ENCODE results near the gene WDR72. TPM values are rescaled to one million over a fixed set of nuclear protein-coding genes. Genes with fewer than 3 reads are reported as not detected.

Gene WDR72
- total and polyA plus RNA-seq, 2 of the 8 experiments (the other 6 are each of a cell fraction or from before 2014, with no cell fraction given): 1.2 to 1.9 TPM

- TF ChIP-seq TBP (IDR thresholded peaks at IDR 0.05; ENCODE audit: low read depth, low read length) (no peak), SP2 (IDR thresholded peaks at IDR 0.05; ENCODE audit: low read length) (no peak), E2F6 (IDR thresholded peaks at IDR 0.05) (no peak), SIRT6 (IDR thresholded peaks at IDR 0.05; ENCODE audit: low read length) (no peak)
Measured at GRCh38 chr15:53658827-53659555, 100.5 kb downstream of the WDR72 start (continued).
